GM21367 (cell line): ENCODE results near the gene UBXN6.

ENCODE experiments used
- ATAC-seq: cut with Tn5 transposase; IDR thresholded peaks from one replicate; pipeline ENCODE4 v1.9.1; 2021; ENCODE audit not compliant: unreplicated experiment

Gene UBXN6

GRCh38 chr19:4457654-4458395 is at the start of gene UBXN6:
UBXN6 (minus strand) TSS chr19:4457794; CDS start chr19:4457697, 97 bp downstream.
- peak; percentile 83 for ATAC-seq

- ATAC-seq: no peak
Observed at GRCh38 chr19:4507150-4507452, 49.5 kb upstream of the UBXN6 start.

DNA sequence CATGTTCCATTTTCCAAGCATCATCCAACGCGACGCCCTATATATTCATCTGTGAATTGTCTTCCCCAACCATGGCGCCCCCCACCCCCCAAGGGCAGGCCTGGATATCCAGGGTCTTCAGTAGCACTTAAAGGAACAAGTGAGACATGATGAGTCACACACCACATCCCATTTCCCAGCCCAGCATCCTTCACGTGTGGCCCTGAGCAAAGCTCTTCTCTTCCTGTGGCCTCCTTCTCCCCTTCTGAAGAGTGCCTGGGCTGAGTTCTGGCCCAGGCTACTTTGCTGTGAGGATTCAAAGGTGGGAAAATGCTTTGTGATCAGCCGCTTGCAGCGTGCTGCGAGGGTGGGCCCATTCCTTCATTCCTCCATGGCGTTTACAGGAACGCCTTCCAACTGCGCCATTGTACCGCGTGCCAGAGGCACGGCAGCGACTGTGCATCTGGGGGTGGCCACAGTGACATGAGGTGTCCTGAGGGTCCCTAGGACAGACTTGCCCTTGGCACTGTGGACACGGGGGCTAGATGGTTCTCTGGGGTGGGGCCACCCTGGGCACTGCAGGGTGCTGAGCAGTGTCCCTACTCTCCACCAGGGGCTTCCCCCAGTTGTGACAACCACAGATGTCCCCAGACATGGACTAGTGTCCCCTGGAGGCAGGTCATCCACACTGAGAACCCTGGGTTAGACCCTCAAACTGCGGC is 49.0 kb upstream of the UBXN6 start:
- no peak for ATAC-seq

GRCh38 chr19:4505570-4506448 is 48.2 kb upstream of the UBXN6 start:
- ATAC-seq: no peak

DNA sequence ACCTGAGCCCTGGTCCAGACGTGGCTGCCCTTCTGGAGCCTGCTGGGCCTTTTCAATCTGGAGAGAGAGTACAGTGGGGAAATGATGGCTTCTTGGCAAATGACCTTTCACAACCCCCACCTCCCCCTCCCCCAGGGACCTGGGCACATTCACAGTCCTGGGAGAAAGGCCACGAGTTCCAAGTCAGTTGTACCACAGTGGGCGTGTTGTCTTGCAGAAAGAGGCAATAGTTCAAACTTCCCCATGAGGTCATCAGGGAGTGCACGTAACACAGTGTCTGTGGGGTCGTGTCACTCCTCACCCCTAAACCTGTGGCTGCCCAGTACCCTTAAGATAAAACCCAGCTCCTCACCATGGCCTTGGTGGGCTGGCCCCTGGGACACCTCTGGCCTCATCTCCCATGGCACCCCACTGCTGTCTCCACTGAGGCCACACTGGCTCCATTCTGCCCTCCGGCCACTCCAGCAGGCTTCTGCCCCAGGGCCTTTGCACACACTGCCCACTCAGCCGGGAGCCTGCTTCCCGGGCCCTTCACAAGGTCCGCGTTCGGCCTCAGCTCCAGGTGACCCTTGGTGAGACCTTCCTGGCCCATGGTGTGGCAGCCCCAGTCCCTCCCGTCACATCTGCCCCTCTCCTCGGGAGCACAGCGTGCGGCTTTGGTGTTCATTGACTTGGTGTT is 47.4 kb upstream of the UBXN6 start:
- ATAC-seq: no peak

DNA sequence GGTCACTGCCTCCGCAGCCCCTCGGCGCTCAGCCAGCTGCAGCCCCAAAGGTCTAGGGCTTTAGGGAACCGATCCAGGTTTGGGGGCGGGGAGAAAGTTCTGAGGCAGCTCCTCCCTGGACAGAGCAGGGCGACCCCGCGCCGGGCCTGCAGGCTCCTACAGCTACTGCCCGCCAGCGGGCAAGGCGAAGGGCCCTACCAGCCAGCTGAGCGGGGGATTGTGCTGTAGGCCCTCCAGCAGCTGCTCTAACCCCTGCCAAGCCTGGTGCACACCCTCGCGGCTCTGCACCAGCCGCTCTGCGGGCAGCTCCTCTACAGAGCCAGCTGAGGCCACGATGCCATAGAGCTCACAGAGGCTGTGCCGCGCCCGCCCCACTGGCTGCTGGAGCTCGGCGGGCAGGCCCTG is 46.7 kb upstream of the UBXN6 start:
- ATAC-seq: no peak

DNA sequence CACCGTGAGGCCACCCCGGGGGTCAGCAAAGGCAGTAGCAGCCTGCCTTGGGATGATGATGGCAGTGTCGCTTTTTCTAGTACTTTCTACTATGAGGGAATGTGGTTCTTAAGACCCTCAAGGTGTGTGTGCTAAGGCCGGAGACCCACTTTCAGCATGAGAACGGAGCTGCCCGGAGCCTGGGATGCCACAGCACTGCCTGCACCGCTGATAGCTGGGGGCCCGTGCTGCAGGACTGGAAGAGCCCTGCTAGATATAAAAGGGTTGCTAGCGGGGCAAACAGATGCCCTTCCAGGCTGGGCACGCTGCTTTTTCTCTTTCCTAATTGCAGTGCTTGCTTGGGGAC is 46.2 kb upstream of the UBXN6 start:
- no peak for ATAC-seq

DNA sequence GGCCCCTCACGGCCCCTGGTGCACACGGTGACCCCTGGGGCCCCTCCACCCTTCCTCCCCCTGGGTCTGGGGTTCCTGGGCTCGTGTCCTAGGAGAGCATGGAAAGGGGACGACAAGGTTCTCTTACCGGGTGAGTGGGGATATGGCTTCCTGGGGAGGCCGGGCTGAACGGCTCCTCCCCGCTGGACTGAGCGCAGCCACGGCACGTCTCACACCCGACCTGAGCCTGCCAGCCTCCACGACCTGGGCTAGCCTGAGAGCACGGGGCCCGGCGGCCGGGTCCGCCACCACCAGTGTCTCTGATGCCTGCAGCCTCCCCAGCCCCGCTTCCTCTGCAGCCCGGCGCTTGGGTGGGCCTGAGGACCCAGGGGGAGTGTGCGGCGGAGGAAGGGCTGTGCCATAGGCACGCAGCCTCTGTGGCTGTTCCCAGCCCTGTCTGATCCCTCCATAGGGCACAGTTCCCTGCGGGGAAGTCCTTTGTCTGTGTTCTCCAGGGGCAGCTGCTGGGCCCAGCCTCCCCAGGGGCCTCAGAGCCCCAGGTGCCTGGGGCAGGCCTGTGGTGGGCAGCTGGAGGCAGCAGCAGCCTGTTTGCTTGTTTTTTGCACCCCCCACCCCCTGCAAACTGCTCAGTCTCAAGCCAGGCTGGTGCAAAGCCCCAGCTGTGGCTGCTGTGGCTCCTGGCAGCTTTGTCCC is 45.7 kb upstream of the UBXN6 start:
- ATAC-seq: no peak

- no peak for ATAC-seq
Observed at GRCh38 chr19:4502282-4503131, 44.9 kb upstream of the UBXN6 start.

DNA sequence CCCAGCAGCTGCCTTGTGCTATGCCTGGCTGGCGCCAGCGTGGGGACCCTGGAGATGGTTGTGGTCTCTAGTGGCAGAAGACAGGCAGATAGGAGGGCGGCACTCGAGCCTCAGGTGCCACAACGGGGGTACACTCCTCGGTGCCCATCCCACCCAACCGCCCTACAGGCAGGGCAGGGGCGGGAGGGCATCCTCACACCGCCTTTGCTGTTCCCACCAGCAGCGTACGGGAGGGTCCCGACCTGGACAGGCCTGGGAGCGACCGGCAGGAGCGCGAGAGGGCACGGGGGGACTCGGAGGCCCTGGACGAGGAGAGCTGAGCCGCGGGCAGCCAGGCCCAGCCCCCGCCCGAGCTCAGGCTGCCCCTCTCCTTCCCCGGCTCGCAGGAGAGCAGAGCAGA is 44.1 kb upstream of the UBXN6 start:
- ATAC-seq: no peak

GRCh38 chr19:4500841-4501591 is 43.4 kb upstream of the UBXN6 start:
- no peak for ATAC-seq

DNA sequence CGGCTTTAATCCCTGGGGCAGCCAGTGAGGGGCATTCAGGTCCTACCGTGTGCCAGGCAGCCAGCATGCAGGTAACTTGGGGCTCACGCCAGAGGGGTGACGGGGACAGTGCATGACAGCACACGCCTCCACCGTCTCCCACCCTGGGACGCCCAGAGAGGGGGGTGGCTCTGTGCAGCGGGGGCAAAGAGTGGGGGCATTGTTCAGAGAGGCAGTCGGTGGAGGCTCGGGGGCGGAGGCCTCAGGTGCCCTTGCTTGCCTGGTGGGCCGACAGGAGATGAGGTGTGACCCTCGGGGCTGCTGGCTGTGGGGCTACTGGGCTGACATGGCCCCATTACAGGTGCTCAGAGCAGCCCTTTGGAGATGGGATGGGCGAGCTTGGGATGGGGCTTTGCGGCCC is 42.3 kb upstream of the UBXN6 start:
- no peak for ATAC-seq

- ATAC-seq: no peak
Observed at GRCh38 chr19:4499318-4499717, 41.7 kb upstream of the UBXN6 start.

GRCh38 chr19:4498694-4499093 is 41.1 kb upstream of the UBXN6 start:
- ATAC-seq: no peak

DNA sequence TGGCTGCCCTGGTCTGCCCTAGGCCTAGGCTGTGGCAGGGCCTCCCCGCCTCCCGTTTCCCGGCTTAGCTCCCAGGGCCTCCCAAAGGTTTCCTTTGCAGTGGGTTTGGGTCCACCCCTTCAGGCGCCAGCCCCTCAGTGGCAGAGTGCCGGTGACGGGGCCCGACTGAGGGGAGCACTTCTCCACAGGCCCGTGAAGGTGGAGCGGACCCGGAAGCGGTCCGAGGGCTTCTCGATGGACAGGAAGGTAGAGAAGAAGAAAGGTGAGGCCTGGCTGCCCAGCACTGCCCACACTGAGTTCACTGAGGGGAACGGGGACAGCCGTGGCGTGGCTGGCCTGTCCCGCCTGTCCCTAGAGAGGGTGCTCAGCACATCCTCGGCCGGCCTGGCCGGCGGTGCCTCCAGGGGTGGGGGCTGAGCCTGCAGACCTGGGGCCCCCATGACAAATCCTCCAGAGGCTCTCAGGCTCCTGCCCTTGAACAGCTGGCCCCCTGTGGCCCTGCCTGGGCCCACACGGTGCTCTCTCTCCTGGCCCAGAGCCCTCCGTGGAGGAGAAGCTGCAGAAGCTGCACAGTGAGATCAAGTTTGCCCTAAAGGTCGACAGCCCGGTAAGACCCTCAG is 40.3 kb upstream of the UBXN6 start:
- ATAC-seq: no peak

DNA sequence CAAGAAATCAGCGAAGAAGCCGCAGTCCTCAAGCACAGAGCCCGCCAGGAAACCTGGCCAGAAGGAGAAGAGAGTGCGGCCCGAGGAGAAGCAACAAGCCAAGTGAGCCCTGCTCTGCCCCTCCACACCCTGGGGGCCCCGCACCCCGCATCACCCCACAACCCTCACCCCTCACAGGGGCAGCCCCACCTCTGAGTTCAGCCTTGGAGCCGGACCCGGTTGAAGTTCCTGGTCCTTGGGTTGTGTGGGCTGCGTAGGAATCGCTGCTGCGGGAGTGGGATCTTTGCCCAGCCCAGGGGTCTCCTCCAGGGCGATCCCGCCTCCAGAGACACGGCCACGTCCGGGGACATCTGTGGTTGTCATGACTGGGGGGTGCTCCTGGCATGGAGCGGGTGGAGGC is 38.7 kb upstream of the UBXN6 start:
- no peak for ATAC-seq

- ATAC-seq: no peak
Observed at GRCh38 chr19:4495471-4495870, 37.9 kb upstream of the UBXN6 start.

DNA sequence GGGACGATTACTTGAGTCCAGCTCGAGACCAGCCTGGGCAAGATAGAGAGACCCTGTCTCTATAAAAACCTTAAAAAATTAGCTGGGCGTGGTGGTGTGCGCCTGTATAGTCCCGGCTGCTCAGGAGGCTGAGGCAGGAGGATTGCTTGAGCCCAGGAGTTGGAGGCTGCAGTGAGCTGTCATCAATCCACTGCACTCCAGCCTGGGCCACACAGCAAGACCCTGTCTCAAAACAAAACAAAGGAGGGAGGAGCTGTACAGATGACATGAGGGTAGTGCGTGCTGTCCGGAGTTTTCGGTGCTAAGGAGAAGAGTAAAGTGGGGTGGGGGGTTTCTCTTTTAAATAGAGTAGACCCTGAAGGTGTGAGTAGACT is 37.1 kb upstream of the UBXN6 start:
- no peak for ATAC-seq
